Activated naive CD8-positive, alpha-beta T cell treated with anti-CD3 and anti-CD28 coated beads, Interleukin-2, amount 50 U/mL, for 24 hours (primary cell): ENCODE measurements around the gene CCDC83.

Experiments
- ATAC-seq: fragments of 150-1000 bp; cut with Tn5 transposase; one replicate; pipeline ENCODE4 v1.10.0; 2021
- DNase-seq: peaks from one replicate; pipeline ENCODE4 v3.0.0; 2021
- H3K27ac Mint-ChIP-seq: one replicate; pipeline ENCODE4 v1.8.0; 2021; ENCODE audit warnings: mild to moderate bottlenecking, mixed read lengths
- H3K27me3 Mint-ChIP-seq: one replicate; pipeline ENCODE4 v1.8.0; 2021; ENCODE audit warnings: mixed read lengths
- H3K36me3 Mint-ChIP-seq: one replicate; pipeline ENCODE4 v1.8.0; 2021; ENCODE audit warnings: low read depth, mixed read lengths
- H3K4me1 Mint-ChIP-seq: one replicate; pipeline ENCODE4 v1.8.0; 2021; ENCODE audit warnings: mixed read lengths
- H3K4me3 Mint-ChIP-seq: one replicate; pipeline ENCODE4 v1.8.0; 2021; ENCODE audit warnings: mild to moderate bottlenecking, moderate library complexity, mixed read lengths
- H3K9me3 Mint-ChIP-seq: one replicate; pipeline ENCODE4 v1.8.0; 2021; ENCODE audit warnings: mixed read lengths

CCDC83 gene

DNA sequence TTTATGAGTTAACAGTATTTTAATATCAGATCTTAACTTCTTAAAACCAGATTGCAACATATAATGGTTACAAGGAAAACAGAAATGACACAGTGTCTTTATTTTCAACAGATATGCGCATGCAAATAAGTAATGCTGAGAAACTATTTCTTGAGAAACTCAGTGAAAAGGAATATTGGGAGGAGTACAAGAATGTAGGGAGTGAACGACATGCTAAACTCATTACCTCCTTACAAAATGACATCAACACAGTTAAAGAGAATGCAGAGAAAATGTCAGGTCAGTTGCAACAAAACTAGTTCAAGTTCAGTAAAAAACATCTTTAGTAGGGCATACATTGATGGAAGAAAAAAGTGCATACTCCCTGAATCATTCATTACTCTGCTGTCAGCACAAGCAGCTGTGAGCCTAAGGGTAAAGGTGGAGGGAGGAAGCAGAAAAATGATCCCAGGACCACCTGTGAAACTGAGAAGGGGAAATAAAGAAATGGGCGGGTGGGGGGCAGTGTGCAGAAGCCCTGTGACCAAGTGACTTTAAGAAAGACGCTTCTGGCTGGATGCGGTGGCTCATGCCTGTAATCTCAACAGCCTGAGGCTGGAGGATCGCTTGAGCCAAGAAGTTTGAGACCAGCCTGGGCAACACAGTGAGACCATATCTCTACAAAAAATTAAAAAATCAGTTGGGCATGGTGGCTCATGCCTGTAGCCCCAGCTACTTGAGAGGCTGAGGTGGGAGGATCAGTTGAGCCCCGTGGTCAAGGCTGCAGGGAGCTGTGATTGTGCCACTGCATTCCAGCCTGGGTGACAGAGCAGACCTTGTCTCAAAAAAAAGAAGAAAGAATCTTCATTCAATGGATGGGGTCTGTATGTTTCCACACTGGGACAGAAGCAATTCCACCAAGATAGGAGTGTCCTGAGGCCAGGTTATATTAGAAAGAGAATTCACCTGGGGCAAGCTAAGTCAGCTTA is 31.2 kb downstream of the CCDC83 start:
- Mint-ChIP-seq H3K27me3 (peaks cover 3% of the 10 kb centered on the region), H3K4me3 (no peak overlapping the region), H3K36me3 (no peaks in the 10 kb centered on the region), H3K4me1 (no peaks in the 10 kb centered on the region), H3K9me3 (no peaks in the 10 kb centered on the region), H3K27ac (no peak overlapping the region)
- ATAC-seq (no peak), DNase-seq (no peak)

DNA sequence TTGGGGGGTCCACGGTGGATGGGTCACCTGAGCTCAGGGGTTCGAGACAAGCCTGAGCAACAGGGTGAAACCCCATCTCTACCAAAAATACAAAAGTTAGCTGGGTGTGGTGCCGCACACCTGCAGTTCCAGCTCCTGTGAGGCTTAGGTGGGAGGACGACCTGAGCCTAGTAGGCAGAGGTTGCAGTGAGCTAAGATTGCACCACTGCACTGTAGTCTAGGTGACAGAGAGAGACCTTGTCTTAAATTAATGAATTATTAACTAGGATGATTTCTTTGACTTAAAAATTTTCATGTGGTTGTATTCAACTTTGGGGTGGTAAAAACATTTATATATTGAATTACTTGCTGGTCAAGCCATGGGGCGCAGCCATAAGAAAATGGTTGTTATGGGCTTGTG is 33.9 kb downstream of the CCDC83 start:
- no peak overlapping the region for H3K27ac Mint-ChIP-seq
- ATAC-seq (no peak), DNase-seq (no peak)
- H3K27me3 Mint-ChIP-seq = no peaks in the 10 kb centered on the region
- no peaks in the 10 kb centered on the region for H3K36me3 Mint-ChIP-seq
- no peaks in the 10 kb centered on the region for H3K9me3 Mint-ChIP-seq
- no peak overlapping the region for H3K4me3 Mint-ChIP-seq
- H3K4me1 Mint-ChIP-seq = no peaks in the 10 kb centered on the region

DNA sequence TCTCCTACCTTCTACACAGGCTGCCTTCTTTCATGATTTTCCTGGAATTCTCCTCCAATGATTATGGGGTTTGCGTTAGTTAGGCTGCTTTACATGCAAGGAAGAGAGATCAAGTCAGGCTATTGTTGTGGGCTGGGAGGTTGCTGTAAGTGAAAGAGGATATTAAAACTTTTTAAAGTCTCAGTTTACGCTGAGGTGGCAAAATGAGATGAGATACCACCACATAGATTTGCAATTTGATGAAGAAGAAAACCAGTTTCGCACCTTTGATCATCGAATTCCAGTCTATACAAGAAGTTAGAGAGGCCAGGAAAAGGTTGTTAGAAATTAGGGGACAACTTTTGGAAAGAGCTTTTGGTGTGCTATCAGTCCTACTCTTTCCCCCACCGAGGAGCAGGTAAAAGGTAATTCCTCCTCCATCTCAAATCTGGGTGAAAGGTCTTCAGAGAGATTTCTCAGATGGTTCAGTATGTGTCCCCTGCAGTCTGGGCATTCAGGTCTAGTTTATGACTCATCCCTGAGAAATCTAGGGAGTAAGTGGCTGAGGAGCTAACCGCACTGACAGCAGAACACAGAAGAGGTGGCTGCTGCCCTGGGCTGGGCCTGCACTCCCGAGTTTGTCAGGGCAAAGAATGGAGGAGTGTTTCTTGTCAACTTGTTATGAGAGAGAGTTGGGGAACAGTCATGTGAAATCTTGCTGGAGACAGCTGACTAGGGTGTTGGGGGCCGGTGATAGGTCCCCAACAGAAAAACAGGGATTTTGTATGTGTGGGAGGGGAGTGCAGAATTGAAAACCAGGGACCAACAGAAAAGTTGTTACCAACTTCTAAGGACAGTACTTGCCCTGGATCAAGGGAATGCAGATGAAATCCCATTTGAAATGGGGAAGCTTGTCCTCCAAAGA is 34.7 kb downstream of the CCDC83 start:
- no peaks in the 10 kb centered on the region for H3K36me3 Mint-ChIP-seq

DNA sequence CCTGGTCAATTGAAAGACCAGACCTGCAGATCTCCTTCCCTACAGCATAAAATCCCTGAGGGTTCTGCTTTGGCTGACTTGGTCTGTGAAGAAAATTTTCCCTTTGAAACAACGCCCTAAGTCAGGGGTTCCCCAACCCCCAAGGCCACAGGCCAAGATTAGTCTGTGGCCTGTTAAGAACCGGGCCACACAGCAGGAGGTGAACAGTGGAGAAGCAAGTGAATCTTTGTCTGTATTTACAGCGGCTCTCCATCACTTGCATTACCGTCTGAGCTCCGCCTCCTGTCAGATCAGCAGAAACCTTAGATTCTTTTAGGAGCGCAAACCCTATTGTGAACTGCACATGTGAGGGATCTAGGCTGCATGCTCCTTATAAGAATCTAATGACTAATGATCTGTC is 38.2 kb downstream of the CCDC83 start:
- H3K36me3 Mint-ChIP-seq = no peaks in the 10 kb centered on the region
- H3K9me3 Mint-ChIP-seq = no peaks in the 10 kb centered on the region
- peaks cover 1% of the 10 kb centered on the region for H3K27me3 Mint-ChIP-seq
- no peak overlapping the region for H3K27ac Mint-ChIP-seq
- no peaks in the 10 kb centered on the region for H3K4me1 Mint-ChIP-seq
- DNase-seq (no peak), ATAC-seq (no peak)
- no peak overlapping the region for H3K4me3 Mint-ChIP-seq

More for the DNA sequence above, 34.7 kb downstream of the CCDC83 start:
- no peak overlapping the region for H3K27ac Mint-ChIP-seq
- no peaks in the 10 kb centered on the region for H3K9me3 Mint-ChIP-seq
- no peak for DNase-seq
- no peak overlapping the region for H3K4me3 Mint-ChIP-seq
- H3K27me3 Mint-ChIP-seq = no peaks in the 10 kb centered on the region
- no peak for ATAC-seq
- H3K4me1 Mint-ChIP-seq = no peaks in the 10 kb centered on the region

DNA sequence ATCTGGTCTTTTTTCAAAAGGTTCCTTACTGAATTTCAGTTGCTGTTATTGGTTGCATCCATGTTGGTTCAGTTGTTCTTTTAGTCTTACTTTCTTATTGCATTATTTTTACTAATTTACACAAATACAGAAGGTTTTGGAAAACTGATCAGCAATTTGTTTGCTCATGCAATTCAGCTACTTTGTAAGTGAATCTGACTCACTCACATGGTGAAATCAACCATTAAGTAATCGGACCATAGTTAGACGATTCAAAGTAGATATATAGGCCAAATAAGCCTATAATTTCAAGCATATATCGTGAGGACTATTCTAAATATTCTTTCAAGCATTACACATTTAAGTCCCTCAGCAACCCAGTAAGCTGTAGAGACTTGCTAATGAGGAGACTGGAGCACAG is 41.7 kb downstream of the CCDC83 start:
- no peak overlapping the region for H3K27ac Mint-ChIP-seq
- DNase-seq (no peak), ATAC-seq (no peak)
- H3K4me1 Mint-ChIP-seq = no peaks in the 10 kb centered on the region
- H3K4me3 Mint-ChIP-seq = no peak overlapping the region
- H3K9me3 Mint-ChIP-seq = no peaks in the 10 kb centered on the region
- no peaks in the 10 kb centered on the region for H3K36me3 Mint-ChIP-seq
- H3K27me3 Mint-ChIP-seq = peaks cover 1% of the 10 kb centered on the region

DNA sequence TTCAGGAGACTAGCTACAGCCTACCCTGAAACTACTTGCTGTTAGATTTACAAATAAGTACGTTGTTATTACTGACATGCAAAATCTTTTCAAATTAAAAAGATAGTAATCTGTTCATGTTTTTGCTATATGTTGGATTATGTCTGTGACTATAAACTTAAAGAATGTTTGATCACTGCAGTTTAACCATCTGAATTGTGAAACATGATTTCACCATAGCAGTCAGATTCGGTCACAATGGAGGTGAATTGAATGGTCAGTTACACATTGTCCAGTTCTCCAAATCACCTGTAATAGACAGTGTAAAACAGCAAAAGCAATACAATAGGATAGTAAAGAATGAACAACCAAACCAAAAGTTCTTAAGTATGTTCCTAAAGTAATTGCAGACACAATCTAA is 43.3 kb downstream of the CCDC83 start:
- no peaks in the 10 kb centered on the region for H3K36me3 Mint-ChIP-seq
- H3K4me3 Mint-ChIP-seq = no peak overlapping the region
- H3K27me3 Mint-ChIP-seq = peaks cover 1% of the 10 kb centered on the region
- H3K27ac Mint-ChIP-seq = no peak overlapping the region
- H3K4me1 Mint-ChIP-seq = no peaks in the 10 kb centered on the region
- ATAC-seq (no peak), DNase-seq (no peak)
- no peaks in the 10 kb centered on the region for H3K9me3 Mint-ChIP-seq

DNA sequence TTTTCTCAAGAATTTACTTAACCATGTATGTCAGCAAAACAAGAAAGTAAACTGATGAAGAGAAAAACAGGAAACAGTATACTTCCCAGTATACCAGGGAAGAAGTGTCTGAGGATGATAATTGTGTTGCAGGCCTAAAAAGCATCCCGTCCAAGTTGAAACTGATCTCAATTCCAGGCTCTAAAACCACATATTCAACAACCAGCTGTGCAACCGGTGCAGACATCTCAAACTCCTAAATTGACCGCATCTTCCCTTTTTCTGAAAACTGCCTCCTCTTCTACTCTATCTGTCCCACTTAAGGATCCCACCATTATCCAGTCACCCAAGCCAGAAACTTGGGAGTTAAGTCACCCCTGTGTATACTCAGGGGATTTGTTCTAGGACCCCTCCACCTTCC is 47.2 kb downstream of the CCDC83 start:
- H3K4me3 Mint-ChIP-seq = no peak overlapping the region
- H3K27me3 Mint-ChIP-seq = peaks cover 4% of the 10 kb centered on the region
- H3K27ac Mint-ChIP-seq = no peak overlapping the region
- no peak for DNase-seq
- no peak for ATAC-seq
- no peaks in the 10 kb centered on the region for H3K36me3 Mint-ChIP-seq
- no peaks in the 10 kb centered on the region for H3K4me1 Mint-ChIP-seq
- H3K9me3 Mint-ChIP-seq = no peaks in the 10 kb centered on the region

DNA sequence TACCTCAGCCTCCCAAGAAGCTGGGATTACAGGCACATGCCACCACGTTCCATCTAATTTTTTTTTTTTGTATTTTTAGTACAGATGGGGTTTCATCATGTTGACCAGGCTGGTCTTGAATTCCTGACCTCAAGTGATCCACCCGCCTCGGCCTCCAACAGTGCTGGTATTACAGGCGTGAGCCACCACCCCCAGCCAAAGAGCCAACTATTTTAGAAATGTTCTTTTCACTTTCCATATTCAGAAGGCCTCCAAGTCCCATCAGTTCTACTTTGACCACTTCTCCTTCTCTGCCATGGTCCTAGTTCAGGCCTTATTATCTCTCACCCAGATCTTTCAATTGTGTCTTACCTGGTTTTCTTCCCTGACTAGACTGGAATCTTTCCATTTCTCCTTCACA is 48.2 kb downstream of the CCDC83 start:
- H3K4me3 Mint-ChIP-seq = no peak overlapping the region
- no peaks in the 10 kb centered on the region for H3K4me1 Mint-ChIP-seq
- H3K9me3 Mint-ChIP-seq = no peaks in the 10 kb centered on the region
- DNase-seq (no peak), ATAC-seq (no peak)
- H3K36me3 Mint-ChIP-seq = no peaks in the 10 kb centered on the region
- no peak overlapping the region for H3K27ac Mint-ChIP-seq
- peaks cover 2% of the 10 kb centered on the region for H3K27me3 Mint-ChIP-seq

DNA sequence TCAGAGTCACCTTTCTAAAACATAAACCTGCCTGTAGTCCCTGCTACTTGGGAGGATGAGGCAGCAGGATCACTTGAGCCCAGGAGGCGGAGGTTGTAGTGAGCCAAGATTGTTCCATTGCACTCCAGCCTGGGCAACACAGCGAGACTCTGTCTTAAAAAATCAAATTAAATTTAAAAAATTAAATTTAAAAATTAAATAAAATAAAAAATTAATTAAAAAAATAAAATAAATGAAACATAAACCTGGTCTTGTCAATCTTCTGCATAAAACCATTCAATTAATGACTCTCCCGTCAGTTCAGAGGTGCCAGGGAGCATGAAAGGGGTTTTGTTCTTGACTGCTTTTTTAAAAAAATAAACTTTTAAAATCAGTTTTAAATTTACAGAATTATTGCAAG is 48.6 kb downstream of the CCDC83 start:
- Mint-ChIP-seq H3K4me3 (no peak overlapping the region), H3K27me3 (peaks cover 2% of the 10 kb centered on the region), H3K36me3 (no peaks in the 10 kb centered on the region), H3K27ac (no peak overlapping the region), H3K9me3 (no peaks in the 10 kb centered on the region), H3K4me1 (no peaks in the 10 kb centered on the region)
- DNase-seq = no peak
- ATAC-seq = no peak

DNA sequence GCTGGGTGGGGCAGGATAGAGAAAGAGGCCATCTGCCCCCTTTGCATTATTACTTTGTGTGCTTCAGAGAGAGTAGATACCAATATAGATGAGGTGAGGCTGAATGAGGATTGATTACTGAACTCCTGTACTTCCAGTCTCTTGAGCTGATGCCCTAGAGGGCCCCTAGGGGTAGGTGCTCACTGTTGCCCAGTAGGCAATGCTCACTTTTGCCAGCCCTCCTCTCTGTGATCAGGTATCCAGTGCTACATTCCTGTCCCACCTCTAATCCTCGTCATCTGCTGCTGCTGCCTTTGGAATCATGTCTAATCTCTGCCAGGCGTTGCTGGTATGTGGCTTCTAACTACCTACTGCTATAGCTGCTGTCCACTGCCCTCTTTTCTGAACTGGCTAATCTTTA is 57.2 kb downstream of the CCDC83 start:
- no peak for DNase-seq
- Mint-ChIP-seq H3K27me3 (no peaks in the 10 kb centered on the region), H3K9me3 (no peaks in the 10 kb centered on the region), H3K27ac (no peak overlapping the region), H3K36me3 (no peaks in the 10 kb centered on the region), H3K4me3 (no peak overlapping the region), H3K4me1 (no peaks in the 10 kb centered on the region)
- no peak for ATAC-seq

DNA sequence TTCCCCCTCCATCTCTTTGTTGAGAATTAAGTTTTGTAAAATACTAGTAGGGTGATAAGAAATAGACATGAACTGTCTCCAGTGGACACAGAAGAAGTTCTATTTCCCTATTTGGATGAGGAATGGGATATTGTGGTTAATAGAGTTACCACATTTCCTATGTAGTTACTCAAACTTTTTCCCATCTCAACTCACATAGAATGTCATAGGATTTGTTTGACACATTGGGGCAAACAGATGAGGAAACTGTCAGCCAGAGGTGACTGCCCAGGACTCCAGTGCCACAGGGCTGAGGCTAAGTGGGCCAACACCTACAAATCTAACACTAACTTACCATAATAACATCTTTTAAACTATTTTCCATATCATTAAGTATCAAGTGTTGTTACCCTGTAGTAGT is 58.3 kb downstream of the CCDC83 start:
- Mint-ChIP-seq H3K9me3 (no peaks in the 10 kb centered on the region), H3K27me3 (no peaks in the 10 kb centered on the region), H3K27ac (no peak overlapping the region), H3K4me1 (no peaks in the 10 kb centered on the region), H3K36me3 (no peaks in the 10 kb centered on the region), H3K4me3 (no peak overlapping the region)
- ATAC-seq (no peak), DNase-seq (no peak)

DNA sequence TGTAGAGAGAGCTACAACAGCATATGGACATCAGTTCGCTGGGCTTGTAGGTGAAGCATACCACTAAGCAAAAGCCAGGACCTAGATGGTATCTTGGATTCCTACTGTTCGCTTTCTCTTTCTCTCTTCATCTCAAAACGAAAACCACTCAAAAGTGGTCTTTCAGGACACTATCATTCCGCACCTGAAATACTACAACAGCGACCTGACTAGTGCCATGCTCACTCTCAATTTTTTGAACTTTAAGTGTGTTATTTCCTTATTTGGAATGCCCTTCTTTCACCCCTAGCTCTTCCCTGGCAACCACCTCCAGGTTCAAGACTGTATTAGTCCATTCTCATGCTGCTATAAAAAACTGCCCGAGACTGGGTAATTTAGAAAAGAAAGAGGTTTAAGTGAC is 59.2 kb downstream of the CCDC83 start:
- ATAC-seq (no peak), DNase-seq (no peak)
- no peaks in the 10 kb centered on the region for H3K27me3 Mint-ChIP-seq
- no peaks in the 10 kb centered on the region for H3K4me1 Mint-ChIP-seq
- H3K4me3 Mint-ChIP-seq = no peak overlapping the region
- no peak overlapping the region for H3K27ac Mint-ChIP-seq
- no peaks in the 10 kb centered on the region for H3K36me3 Mint-ChIP-seq
- H3K9me3 Mint-ChIP-seq = no peaks in the 10 kb centered on the region

DNA sequence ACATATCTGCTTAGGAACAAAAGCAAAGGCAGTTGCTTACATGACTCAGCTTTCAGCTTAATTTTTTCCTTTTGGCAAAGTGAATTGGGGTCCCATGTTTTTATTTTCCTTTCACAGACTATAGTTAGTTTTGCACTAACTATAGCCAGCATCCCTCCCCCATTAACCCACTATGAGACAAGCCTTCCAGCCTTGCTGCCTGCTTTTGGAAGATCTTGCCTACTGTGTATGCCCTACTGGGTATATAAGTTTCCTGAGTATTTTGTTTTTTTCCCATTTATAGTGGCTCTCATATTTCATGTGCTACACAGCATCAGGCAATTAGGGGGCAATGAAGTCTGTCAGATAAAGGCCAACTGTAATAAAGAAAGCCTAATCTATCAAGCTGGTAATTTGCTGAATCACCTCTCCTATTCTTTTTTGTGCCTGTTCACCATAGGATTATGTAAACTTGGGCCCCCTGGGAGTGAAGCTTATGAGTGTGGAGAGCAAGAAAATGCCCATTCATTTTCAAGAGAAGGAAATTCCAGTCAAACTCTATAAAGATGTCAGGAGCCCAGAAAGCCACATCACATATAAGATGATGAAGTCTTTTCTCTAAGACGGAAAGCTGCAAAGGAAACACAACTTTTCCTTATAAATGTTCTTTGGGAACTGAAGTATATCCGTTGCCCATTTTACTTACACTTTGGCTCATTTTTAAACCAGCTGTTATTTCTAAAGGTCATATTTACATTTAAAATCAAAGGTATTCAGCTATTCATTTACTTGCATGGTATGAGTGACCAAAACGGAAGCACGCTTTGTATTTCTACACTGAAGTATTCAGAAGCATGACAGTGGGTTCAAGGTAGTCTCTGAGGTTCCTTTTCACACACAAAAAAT is 64.0 kb downstream of the CCDC83 start:
- H3K27ac Mint-ChIP-seq = no peak overlapping the region
- no peak for ATAC-seq
- H3K27me3 Mint-ChIP-seq = peaks cover 7% of the 10 kb centered on the region
- no peaks in the 10 kb centered on the region for H3K4me1 Mint-ChIP-seq
- no peaks in the 10 kb centered on the region for H3K36me3 Mint-ChIP-seq
- H3K4me3 Mint-ChIP-seq = no peak overlapping the region
- DNase-seq = no peak
- no peaks in the 10 kb centered on the region for H3K9me3 Mint-ChIP-seq

DNA sequence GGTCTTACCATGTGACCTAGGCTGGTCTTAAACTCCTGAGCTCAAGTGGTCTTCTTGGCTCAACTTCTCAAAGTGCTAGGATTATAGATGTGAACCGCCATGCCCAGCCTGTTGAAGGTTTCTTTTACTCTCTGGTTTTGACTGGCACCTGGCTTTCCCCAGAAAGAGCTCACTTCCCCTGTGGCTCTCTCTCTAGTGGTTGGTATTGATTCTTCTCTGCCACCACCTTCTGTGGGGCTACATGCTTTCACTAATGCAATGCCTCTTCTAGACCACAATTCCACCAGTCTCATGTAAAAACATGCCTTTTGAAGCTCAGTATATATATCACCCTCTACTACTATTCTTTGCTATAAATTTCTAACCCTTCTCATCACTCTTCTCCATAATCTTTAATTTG is 67.2 kb downstream of the CCDC83 start:
- no peaks in the 10 kb centered on the region for H3K4me1 Mint-ChIP-seq
- ATAC-seq (peak; percentile 49), DNase-seq (no peak)
- H3K36me3 Mint-ChIP-seq = no peaks in the 10 kb centered on the region
- no peak overlapping the region for H3K27ac Mint-ChIP-seq
- no peak overlapping the region for H3K4me3 Mint-ChIP-seq
- no peaks in the 10 kb centered on the region for H3K9me3 Mint-ChIP-seq
- peaks cover 22% of the 10 kb centered on the region for H3K27me3 Mint-ChIP-seq
